GM18520 (cell line): ENCODE data around the gene RGMA.
"Not testable (repeated sequence)": the region's sequence is repeated elsewhere in the genome, so short reads cannot be mapped to it uniquely, and the experiment has no call there.

Experiments
- ATAC-seq: cut with Tn5 transposase; IDR thresholded peaks from one replicate; pipeline ENCODE4 v1.9.1; 2021; ENCODE audit not compliant: unreplicated experiment

Gene RGMA

DNA sequence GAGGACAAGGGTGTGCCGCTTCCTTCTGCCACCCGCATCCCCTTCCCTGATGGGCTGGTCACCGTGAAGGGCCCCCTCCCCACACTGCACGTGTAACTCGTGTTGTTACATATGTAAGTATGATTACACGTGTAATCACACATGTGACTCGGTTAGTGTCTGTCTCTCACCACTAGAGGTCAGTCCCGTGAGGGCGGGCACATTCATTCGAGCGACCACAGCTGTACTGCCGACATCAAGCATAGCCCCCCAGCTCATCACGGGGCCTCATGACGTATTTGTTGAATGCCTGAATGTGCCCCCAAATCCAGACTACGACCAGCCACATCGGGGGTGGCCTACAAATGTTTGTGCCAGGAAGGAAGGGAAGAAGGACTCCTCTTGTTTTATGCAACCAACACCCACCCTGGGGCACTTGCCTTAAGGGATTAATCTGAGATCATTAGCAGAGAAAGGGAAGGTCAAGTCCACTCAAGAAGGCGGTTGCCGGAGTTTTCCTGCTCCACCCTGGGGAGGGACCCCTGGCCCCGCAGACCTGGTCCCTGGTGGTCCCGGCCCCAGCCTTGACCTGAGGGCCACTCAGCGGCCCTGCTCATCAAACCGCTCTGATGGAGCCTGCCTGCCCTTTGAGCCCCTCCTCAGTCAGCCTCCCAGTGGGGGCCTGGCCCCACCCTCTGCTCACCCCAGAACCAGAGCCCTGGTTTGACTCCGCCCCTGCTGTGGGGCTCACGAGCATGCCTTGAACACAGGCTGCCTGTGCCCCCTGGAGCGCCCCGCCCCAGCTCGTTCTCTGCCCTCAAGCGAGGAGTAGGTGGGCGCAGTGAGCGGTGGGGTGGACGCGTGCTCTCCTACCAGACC, 52.8 kb downstream of the RGMA start:
- ATAC-seq = peak; percentile 67

DNA sequence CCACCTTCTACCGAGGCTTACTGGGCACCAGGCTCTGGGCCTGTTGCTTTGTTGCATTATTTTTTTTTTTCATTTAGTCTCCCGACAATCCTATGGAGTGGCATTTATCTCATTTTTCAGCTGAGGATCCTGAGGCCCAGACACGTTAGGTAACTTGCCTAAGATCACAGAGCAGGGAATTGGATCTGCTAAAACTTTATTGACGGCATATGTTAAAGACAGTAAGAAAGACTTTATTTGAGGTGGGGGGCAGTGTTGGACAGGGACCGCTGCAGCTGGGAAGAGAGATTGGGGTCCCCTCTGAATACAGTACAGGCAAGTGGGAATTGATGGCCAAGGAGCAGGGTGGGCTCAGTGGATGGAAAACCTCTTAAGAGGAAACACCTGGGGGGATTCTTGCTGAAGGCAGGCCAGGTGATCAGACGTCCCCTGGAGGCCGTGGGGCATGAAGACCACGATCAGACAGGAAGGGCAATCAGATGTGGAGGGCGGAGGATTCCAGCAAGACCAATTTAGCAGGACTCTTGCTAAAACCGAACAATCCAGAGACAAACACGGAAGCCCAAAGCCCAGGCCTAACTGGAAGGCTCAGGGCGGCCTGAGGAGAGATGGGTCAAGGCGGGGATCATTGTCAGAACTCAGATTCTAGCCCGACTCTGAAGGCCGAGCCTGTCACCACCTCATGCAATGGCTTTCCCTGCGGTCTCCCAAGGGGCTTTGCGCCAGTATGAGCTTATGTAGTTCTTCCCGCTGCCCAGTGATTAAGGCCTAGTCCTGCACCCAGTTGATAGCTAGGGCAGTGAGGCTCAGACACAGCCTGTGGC, 53.7 kb downstream of the RGMA start:
- peak; percentile 11 for ATAC-seq

DNA sequence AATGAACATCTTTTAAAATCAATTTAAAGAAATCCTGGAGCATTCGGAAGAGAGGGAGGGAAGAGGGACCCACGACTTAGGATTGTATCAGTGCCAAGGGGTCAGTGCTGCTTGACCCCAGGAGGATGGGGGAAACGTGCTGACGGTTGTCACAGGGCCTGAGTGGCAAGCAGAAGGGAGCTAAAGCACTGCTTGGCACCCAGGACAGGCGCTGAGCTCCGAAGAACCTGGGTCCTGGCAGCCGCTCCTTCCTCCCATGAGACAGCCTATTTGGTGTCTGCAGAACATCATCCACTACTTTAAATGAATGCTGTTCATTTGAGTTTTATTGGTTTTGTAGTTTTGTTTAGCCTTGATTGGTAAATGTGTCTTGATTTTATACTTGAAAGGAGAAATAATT, 54.5 kb downstream of the RGMA start:
- ATAC-seq = no peak

DNA sequence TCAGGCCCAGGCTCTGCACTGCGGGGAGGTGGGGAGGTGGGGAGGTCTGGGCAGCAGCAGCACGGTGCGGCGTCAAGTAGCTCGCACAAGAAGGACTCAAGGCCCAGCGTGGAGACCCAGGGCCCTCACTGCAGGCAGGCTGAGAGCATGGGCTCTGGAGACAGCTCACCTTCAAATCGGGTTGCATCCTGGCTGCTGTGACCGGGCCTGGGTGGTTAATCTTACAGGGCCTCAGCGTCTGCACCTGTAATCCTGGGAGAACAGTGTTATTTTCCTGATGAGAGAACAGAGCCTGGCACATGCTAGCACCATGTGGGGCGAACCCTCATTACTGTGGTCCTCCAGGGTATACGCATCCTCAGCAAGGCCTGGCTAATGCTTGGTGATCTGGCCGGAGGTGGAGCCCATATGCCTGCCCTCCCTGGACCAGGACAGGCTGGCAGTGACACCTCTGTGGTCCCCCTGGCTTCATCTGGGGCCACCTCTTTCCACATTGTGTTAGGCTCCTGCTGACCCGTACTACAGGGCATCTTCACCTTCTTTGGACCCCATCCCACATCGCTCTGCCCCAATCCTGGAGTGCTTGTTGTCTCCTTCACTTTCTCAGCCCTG, 55.5 kb downstream of the RGMA start:
- no peak for ATAC-seq

DNA sequence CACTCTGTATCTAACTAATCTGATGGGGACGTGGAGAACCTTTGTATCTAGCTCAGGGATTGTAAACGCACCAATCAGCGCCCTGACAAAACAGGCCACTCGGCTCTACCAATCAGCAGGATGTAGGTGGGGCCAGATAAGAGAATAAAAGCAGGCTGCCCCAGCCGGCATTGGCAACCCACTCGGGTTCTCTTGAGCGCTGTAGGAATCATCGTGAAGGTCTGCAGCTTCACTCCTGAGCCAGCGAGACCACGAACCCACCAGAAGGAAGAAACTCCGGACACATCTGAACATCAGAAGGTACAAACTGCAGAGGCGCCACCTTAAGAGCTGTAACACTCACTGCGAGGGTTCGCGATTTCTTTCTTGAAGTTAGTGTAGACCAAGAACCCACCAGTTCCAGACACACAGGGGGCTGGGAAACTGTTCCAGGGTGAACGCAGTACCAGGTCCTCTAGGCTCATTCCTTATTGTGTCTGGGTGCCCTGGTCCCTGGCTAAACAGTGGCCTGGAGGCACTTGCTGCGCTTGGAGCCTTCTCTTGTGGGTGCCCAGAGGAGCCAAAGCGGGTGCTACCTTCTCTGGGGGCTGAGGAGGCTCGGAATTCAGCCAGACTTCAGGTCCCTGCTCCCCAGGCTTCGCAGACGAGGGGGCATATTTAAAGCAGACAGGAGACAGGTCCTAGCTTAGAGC, 56.4 kb downstream of the RGMA start:
- ATAC-seq = not testable (repeated sequence)

DNA sequence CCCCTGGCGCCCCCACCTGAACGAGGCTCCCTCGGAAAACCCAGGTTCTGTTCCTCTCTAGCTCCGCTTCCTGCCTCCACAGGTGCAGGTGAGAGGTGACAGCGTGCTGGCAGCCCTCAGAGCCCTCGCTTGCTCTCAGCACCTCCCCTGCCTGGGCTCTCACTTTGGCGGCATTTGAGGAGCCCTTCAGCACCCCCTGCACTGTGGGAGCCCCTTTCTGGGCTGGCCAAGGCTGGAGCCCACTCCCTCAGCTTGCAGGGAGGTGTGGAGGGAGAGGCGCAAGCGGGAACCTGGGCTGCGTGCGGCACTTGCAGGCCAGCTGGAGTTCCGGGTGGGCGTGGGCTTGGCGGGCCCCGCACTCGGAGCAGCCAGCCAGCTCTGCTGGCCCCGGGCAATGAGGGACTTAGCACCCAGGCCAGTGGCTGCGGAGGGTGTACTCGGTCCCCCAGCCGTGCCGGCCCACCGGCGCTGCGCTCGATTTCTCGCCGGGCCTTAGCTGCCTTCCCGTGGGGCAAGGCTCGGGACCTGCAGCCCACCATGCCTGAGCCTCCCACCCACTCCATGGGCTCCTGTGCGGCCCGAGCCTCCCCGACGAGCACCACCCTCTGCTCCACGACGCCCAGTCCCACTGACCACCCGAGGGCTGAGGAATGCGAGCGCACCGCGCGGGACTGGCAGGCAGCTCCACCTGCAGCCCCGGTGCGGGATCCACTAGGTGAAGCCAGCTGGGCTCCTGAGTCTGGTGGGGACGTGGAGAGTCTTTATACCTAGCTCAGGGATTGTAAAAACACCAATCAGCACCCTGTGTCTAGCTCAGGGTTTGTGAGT, 57.2 kb downstream of the RGMA start:
- ATAC-seq = not testable (repeated sequence)

DNA sequence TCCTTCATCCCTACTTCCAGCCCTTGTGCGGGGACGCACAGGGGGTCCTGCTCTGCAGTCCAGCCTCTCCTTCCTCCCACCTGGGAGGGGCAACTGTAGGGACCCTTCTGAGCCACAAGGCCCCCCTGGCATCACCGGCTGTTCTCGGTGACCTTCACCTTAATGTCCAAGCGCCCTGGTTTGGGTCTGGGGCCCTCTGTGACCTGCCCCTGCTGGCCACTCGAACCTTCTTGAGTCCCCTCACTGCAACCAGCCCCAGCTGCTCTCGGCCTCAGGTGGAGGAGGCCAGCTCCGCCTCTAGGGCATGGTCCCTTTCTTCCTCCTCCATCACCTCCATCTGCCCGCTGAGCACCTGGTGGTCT, 57.9 kb downstream of the RGMA start:
- ATAC-seq = no peak

DNA sequence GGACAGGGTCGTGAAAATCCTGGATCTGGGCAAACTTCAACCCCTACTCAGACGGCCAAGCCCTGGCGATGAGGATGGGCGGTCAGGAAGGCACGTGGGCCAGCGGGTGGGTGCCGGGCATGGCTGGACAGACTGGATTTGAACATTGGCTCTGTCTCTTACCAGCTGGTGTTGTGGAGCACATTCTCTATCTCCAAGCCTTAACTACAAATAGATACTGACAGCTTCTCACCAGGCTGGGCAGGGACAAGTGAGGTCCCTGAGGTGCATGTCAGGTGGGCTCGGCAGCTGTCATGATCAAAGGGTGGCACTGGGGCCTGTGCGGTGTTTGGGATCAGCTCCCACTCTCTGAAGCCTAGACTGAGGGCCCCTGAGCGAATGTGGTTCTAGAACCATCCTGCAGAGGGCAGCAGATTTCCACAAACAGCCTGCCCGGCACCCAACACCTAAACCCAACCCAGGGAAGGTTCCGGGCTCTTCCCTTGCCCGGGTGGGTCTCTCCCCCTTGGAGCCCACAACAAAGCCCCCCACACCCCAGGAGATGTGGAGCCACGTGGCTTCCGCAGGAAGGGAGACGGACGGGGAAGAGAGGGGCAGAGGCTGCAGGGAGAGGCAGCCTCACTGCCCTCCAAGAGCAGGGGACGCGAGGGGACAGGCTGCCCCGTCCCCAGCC, 58.4 kb downstream of the RGMA start:
- ATAC-seq = no peak

DNA sequence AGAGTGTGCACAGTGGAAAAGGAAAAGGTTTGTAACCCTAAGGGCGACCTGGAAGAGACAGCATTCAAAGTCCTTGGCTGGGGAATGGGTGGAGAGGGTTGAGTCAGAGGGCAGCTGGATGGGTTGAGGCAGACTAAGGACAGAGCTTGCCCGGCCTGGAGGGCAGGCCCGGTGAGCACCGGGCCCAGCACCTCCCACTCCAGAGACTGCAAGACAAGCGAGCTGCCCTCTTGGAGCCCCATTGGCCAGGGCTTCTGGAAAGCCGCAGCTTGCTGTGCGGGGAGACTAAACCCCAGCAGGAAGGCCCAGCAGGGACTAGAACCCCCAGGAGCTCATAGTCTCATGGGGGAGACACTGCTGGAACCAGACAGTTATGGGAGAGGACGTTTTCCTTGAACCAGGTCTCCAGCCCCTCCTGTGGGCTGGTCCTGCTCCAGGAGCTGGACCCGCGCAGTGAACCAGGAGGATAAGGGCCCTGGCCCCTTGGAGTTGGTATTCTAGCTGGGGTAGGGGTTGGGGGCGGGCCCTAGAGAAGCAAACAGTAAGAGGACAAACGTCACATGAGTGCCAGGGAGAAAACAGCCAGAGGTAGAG, 59.1 kb downstream of the RGMA start:
- ATAC-seq = no peak

DNA sequence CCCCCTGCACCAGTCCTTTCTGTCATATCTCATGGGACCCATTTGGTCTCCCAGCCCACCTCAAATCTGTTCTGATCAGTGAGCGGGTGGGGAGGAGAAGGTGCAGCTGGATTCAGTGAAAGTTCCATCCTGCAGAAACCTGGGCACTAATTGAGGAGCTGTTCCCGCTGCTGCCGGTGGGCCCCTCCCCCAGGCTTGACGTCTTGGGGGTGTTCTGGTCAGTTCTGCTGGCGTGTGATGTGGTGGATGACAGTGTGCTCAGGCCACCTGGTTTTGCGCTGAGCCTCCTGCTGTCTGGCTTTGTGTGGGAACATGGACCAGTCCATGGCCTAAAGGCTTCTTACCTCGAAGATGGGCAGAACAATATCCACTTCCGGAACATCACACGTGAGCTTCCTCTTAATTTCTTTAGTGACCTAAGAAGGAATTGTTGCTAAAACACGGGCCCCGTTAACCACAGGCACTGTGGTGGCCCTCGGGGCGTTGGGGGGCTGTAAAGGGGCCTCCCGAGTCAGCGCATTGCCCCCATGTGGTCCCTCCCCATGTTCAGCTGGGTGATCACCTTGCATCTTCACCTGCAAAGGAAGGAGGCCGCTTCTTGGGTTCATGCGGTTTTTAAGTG, 59.7 kb downstream of the RGMA start:
- ATAC-seq = no peak

DNA sequence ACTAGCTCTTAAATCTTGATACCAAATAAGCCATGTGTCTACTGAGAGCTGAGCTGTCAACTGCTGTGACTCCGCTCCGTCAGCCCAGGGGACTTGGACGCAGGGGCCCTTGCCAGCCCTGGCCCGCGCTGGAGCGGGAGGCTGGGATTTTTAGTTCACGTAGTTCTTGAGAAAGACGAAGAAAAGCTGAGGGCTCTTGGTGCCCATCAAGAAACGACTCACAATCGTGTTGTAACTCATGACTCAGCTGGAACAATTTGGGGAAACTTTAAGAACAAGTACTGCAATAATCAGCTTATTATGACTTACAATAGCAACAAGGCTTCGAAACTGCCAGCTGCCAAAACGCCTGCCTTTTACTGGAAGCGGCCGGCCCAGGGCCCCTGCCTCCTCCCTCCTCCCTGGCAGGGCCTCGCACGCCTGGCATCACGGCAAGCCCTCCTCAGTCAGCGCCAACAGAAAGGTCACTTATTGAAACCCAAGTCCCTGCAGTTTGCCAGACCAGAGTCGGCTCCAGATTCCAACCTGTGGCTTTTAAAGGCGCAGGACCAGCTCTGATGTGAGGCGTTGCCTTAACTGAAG, 60.3 kb downstream of the RGMA start:
- ATAC-seq = no peak

DNA sequence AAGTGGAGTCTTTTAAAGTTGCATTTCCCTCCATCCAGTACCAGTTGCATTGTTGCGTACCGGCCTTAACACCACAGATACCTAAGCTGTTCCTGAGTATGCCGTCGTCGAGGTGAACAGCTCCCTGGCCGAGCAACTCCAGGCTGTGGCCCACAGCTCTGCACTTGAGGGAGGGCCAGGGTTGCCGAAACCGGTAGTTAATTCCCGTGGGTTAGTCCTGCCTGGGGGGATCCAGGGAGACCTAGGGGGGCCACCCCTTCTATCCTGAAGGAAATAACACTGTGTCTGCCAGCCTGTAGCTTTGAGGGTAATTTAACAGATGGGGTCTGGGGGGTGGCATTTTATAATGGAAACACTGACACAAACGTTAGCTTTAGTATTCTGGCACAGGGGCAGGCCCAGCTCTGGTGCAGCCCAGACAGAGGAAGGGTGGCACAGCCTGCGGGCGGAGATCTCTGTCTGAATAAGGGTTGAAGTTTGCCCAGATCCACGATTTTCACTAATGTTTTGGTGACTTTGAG, 60.8 kb downstream of the RGMA start:
- no peak for ATAC-seq

DNA sequence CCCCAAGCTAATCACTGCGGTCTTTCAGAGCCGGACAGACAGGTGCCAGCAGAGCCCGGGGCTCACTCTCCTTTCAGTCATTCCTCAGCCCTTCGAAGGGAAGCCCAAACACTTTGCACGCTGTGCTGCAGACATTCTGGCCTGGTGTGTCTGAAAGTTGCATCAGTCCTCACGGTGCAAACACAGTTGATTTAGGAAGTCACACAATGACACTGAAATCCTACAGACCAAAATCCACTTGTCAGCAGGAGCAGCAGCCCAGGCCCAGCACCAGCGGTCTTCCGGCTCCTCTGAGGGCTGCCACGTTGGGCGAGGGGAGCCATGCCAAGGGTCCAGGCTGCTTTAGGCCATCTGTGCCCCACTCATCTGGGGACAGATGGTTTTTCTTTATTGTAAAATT, 61.6 kb downstream of the RGMA start:
- no peak for ATAC-seq

DNA sequence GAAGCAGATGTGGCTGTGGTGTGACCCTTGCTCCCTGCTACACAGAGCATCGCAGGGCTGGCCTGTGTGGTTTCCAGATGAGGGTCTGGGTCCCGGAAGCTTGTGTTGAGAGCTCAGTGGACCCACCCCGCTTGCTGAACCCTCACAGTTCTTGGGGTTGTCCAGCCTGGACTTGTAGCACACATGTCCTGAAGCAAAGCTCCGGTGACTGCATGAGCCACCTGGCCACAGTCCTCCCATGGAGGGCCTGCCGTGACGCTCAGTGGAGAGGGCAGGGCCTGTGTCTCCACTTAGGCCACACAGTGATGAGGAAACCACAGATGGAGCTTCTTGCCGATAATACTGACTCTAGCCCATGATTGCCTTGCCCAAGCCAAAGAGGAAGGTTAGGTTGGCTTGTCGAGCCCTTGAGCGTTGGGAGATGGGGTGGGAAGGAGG, 62.6 kb downstream of the RGMA start:
- no peak for ATAC-seq

DNA sequence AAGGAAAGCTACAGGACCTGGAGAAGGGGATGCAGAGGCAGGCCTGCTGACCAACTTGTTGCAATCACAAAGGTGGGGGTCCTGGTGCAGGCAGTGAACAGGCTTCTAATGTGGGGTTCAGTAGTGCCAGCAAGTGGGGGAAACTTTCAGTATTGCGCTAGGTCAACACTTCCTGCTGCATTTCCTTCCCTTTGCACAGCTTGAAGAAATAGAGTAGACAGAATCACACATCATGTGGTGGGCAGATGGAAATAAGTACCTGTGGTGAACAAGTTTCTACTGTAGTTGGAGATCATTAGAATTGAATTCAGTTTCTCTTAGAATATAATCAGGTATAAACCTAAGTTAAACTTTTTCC, 63.4 kb downstream of the RGMA start:
- no peak for ATAC-seq

DNA sequence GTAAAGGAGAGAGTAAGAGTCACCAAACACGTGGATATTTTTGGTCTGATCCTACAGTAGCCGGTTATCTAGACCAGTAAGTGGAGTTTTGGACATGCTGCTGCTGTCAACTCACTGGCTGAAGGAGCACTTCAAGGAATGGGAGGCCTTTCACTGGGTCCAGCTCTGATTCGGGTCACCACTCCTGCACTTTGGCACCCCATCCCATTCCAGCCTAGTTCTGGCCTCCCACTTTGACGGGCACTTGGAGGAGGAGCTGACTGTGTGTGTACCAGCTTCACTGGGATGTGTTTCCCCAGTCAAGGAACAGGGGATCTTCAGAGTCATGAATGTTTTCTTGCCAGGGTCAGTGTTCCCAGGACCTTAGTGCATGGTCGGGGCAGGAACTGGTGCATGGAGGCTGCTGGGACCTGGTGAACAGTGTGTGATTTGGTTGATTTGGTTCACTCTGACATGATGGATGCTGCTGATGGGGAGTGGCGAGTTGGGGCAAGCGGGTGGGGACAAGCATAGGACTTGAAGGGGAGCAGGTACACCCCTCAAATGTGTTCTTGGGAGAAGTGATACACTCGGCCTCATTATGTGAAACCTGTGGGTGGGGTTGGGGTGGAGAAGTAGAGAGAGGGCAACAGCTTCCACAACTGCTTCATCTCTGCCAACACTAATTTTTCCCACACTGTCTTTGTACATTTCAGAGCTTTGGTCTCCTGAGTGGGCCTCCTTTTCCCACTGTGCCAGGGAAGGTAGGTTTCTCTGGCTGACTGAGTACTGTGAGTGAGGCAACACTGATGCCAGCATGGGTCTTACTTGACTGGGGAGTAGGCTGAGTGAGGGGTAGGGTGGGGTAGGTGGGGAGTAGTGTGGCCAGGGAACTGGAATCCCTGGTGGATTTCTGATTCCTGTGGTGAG, 64.0 kb downstream of the RGMA start:
- no peak for ATAC-seq

DNA sequence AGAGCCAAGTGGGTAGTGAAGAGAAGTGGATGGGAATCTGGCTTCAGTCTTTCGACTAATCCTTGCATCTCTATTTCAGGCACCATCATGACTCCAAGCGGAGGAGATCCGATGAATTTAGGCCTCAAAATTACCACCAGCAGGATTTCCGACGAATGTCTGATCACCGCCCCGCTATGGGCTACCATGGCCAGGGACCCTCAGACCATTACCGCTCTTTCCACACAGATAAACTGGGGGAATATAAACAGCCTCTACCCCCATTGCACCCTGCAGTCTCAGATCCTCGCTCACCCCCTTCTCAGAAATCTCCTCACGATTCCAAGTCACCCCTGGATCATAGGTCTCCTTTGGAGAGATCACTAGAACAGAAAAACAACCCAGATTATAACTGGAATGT, 64.7 kb downstream of the RGMA start:
- no peak for ATAC-seq
